NCI-H1092 treated with DMSO at 0.1 percent for 48 hours (cell line): Measurements from ENCODE around the gene SORBS2.
"Not testable (repeated sequence)": the region's sequence is repeated elsewhere in the genome, so short reads cannot be mapped to it uniquely, and the experiment has no call there.

Experiments
- DNase-seq: peaks from one replicate; lab custom pipeline; 2025; lab: John Stamatoyannopoulos, UW

SORBS2 gene

GRCh38 chr4:185811509-185812364, at the start of gene SORBS2:
Gene SORBS2 (minus strand): TSS chr4:185812194. CDS start chr4:185690571, 121,623 bp downstream.
- DNase-seq: peak; percentile 84

GRCh38 chr4:185859111-185859510, 47.1 kb upstream of the SORBS2 start:
- no peak for DNase-seq

GRCh38 chr4:185857561-185857960, 45.6 kb upstream of the SORBS2 start:
- DNase-seq: not testable (repeated sequence)

GRCh38 chr4:185853841-185854240, 41.8 kb upstream of the SORBS2 start:
- no peak for DNase-seq

GRCh38 chr4:185852961-185853360, 41.0 kb upstream of the SORBS2 start:
- DNase-seq: no peak

GRCh38 chr4:185849664-185850550, 37.9 kb upstream of the SORBS2 start:
- no peak for DNase-seq

- no peak for DNase-seq
Measured at GRCh38 chr4:185847352-185848097, 35.5 kb upstream of the SORBS2 start.

GRCh38 chr4:185846505-185847150, 34.6 kb upstream of the SORBS2 start:
- DNase-seq: no peak

GRCh38 chr4:185845966-185846365, 34.0 kb upstream of the SORBS2 start:
- no peak for DNase-seq

GRCh38 chr4:185841451-185841850, 29.5 kb upstream of the SORBS2 start:
- no peak for DNase-seq

GRCh38 chr4:185840953-185841352, 29.0 kb upstream of the SORBS2 start:
- no peak for DNase-seq

- DNase-seq: no peak
Measured at GRCh38 chr4:185840201-185840600, 28.2 kb upstream of the SORBS2 start.

GRCh38 chr4:185839770-185840169, 27.8 kb upstream of the SORBS2 start:
- no peak for DNase-seq

GRCh38 chr4:185839194-185839712, 27.3 kb upstream of the SORBS2 start:
- no peak for DNase-seq

- DNase-seq: no peak
Measured at GRCh38 chr4:185838514-185839193, 26.7 kb upstream of the SORBS2 start.

- DNase-seq: no peak
Measured at GRCh38 chr4:185838104-185838452, 26.1 kb upstream of the SORBS2 start.

GRCh38 chr4:185837415-185838103, 25.6 kb upstream of the SORBS2 start:
- DNase-seq: no peak

GRCh38 chr4:185836241-185837084, 24.5 kb upstream of the SORBS2 start:
- no peak for DNase-seq

- DNase-seq: no peak
Measured at GRCh38 chr4:185835814-185836213, 23.8 kb upstream of the SORBS2 start.
